DMS53 treated with DMSO at 0.1 percent for 48 hours (cell line): ENCODE data around the gene CAVIN1.
A peak's percentile ranks its signal among the peaks of the same experiment; 100 is the strongest.
"Not testable (repeated sequence)": the region's sequence is repeated elsewhere in the genome, so short reads cannot be mapped to it uniquely, and the experiment has no call there.

Experiments used
- DNase-seq: peaks from one replicate; lab custom pipeline; 2025; ENCODE audit not compliant: unreplicated experiment; lab: John Stamatoyannopoulos, UW

CAVIN1 gene

GRCh38 chr17:42406615-42407288 lies 16.3 kb downstream of the CAVIN1 start:
- no peak for DNase-seq

- peak; percentile 65 for DNase-seq
Measured at GRCh38 chr17:42405963-42406495, 17.0 kb downstream of the CAVIN1 start.

- no peak for DNase-seq
Measured at GRCh38 chr17:42405076-42405475, 18.0 kb downstream of the CAVIN1 start.

- DNase-seq: no peak
Measured at GRCh38 chr17:42404326-42405055, 18.6 kb downstream of the CAVIN1 start.

GRCh38 chr17:42403150-42403549 lies 19.9 kb downstream of the CAVIN1 start:
- DNase-seq: no peak

GRCh38 chr17:42402117-42402516 lies 20.9 kb downstream of the CAVIN1 start:
- DNase-seq: no peak

GRCh38 chr17:42400844-42401375 lies 22.1 kb downstream of the CAVIN1 start:
- not testable (repeated sequence) for DNase-seq

GRCh38 chr17:42399948-42400843 lies 22.9 kb downstream of the CAVIN1 start:
- no peak for DNase-seq

GRCh38 chr17:42399121-42399520 lies 23.9 kb downstream of the CAVIN1 start:
- no peak for DNase-seq

GRCh38 chr17:42395601-42396000 lies 27.5 kb downstream of the CAVIN1 start:
- DNase-seq: not testable (repeated sequence)

GRCh38 chr17:42394838-42395237 lies 28.2 kb downstream of the CAVIN1 start:
- DNase-seq: no peak

GRCh38 chr17:42392692-42393415 lies 30.2 kb downstream of the CAVIN1 start:
- no peak for DNase-seq

- not testable (repeated sequence) for DNase-seq
Measured at GRCh38 chr17:42391439-42391838, 31.6 kb downstream of the CAVIN1 start.

- no peak for DNase-seq
Measured at GRCh38 chr17:42389899-42390298, 33.2 kb downstream of the CAVIN1 start.

GRCh38 chr17:42389135-42389417 lies 34.0 kb downstream of the CAVIN1 start:
- no peak for DNase-seq

- DNase-seq: peak; percentile 100
Measured at GRCh38 chr17:42388381-42389134, 34.5 kb downstream of the CAVIN1 start, which contains the start of gene STAT3. Gene STAT3, minus strand, starts transcription at chr17:42388442. Its CDS starts 39,926 bp downstream, at chr17:42348516.

- DNase-seq: peak; percentile 48
Measured at GRCh38 chr17:42387661-42388380, 35.2 kb downstream of the CAVIN1 start.

GRCh38 chr17:42386777-42387657 lies 36.0 kb downstream of the CAVIN1 start:
- DNase-seq: no peak
